Neural cell (in vitro differentiated cells): ENCODE results near the gene GABPB1. TPM values are rescaled to one million over a fixed set of nuclear protein-coding genes. Genes with fewer than 3 reads are reported as not detected.

Experiments used
- H2AFZ ChIP-seq: fragments of 200-600, 300-800 bp; sonication (generic), shearing (Covaris generic); 2 replicates; pipeline ENCODE4 v1.6.0; 2014; ENCODE audit warnings: low read depth, mild to moderate bottlenecking, antibody characterized with exemption, low read length, moderate library complexity
- H3F3A ChIP-seq: fragments of 200-600 bp; shearing (Covaris generic); 2 replicates; pipeline ENCODE4 v1.6.1; 2016; ENCODE audit warnings: mild to moderate bottlenecking, moderate library complexity, mixed read lengths, antibody characterized with exemption, low read length; ENCODE audit not compliant: insufficient read depth, poor library complexity, severe bottlenecking
- H3K27ac ChIP-seq: fragments of 200-600, 300-800 bp; sonication (generic), shearing (Covaris generic); 2 replicates; pipeline ENCODE4 v1.5.1; 2014; ENCODE audit warnings: mild to moderate bottlenecking, low read length, moderate library complexity
- H3K27me3 ChIP-seq: fragments of 300-800, 200-600 bp; sonication (generic), shearing (Covaris generic); 2 replicates; pipeline ENCODE4 v1.6.0; 2014; ENCODE audit warnings: mild to moderate bottlenecking, low read depth, low read length, moderate library complexity; ENCODE audit not compliant: insufficient read depth
- H3K36me3 ChIP-seq: fragments of 300-800, 200-600 bp; sonication (generic), shearing (Covaris generic); 2 replicates; pipeline ENCODE4 v1.5.1; 2014; ENCODE audit warnings: mild to moderate bottlenecking, antibody characterized with exemption, low read length, moderate library complexity; ENCODE audit not compliant: insufficient read depth
- H3K4me2 ChIP-seq: fragments of 300-800, 200-600 bp; sonication (generic), shearing (Covaris generic); 2 replicates; pipeline ENCODE4 v1.6.0; 2014; ENCODE audit warnings: mild to moderate bottlenecking, low read length
- H3K4me3 ChIP-seq: fragments of 300-800, 200-600 bp; sonication (generic), shearing (Covaris generic); 2 replicates; pipeline ENCODE4 v1.5.1; 2014; ENCODE audit warnings: mild to moderate bottlenecking, low read length, moderate library complexity
- H3K79me2 ChIP-seq: fragments of 200-600 bp; shearing (Covaris generic); replicated peaks from 2 replicates; pipeline ENCODE4 v1.6.0; 2014; ENCODE audit warnings: mild to moderate bottlenecking, low read length, moderate library complexity; ENCODE audit not compliant: insufficient read depth
- H3K9ac ChIP-seq: fragments of 300-800, 200-600 bp; sonication (generic), shearing (Covaris generic); 2 replicates; pipeline ENCODE4 v1.6.1; 2016; ENCODE audit warnings: mild to moderate bottlenecking, low read length, mixed read lengths
- H3K9me2 ChIP-seq: fragments of 200-600 bp; shearing (Covaris generic); 2 replicates; pipeline ENCODE4 v1.6.1; 2016; ENCODE audit warnings: mild to moderate bottlenecking, low read length, mixed read lengths; ENCODE audit not compliant: insufficient read depth
- H3K9me3 ChIP-seq: fragments of 200-600, 300-800 bp; sonication (generic), shearing (Covaris generic); 2 replicates; pipeline ENCODE4 v1.6.1; 2016; ENCODE audit warnings: mild to moderate bottlenecking, mixed run types, low read length, moderate library complexity, mixed read lengths
- H4K20me1 ChIP-seq: fragments of 200-600 bp; shearing (Covaris generic); 2 replicates; pipeline ENCODE4 v1.6.1; 2016; ENCODE audit warnings: mild to moderate bottlenecking, mixed run types; ENCODE audit not compliant: insufficient read depth
- EP300 ChIP-seq: fragments of 450-650 bp; conservative IDR thresholded peaks from 2 replicates; pipeline ENCODE4 v1.6.1; 2014; ENCODE audit warnings: antibody characterized with exemption, mild to moderate bottlenecking, moderate library complexity; ENCODE audit not compliant: poor library complexity, severe bottlenecking
- EZH2 ChIP-seq: fragments of 200-600, 300-800 bp; shearing (Covaris generic), sonication (generic); IDR thresholded peaks from 2 replicates; pipeline ENCODE4 v1.6.1; 2014; ENCODE audit warnings: antibody characterized with exemption, low read length, borderline replicate concordance, mild to moderate bottlenecking; ENCODE audit not compliant: insufficient read depth, poor library complexity, severe bottlenecking
- MXI1 ChIP-seq: fragments of 450-650 bp; conservative IDR thresholded peaks from 2 replicates; pipeline ENCODE4 v1.6.1; 2014; ENCODE audit warnings: antibody characterized with exemption, mild to moderate bottlenecking; ENCODE audit not compliant: poor library complexity, severe bottlenecking
- POLR2AphosphoS5 ChIP-seq: IDR thresholded peaks from 2 replicates; pipeline ENCODE4 v1.6.1; 2012
- RAD21 ChIP-seq: fragments of 450-650 bp; conservative IDR thresholded peaks from 2 replicates; pipeline ENCODE4 v1.6.1; 2014; ENCODE audit warnings: antibody characterized with exemption, mild to moderate bottlenecking, moderate library complexity
- SMC3 ChIP-seq: fragments of 450-650 bp; conservative IDR thresholded peaks from 2 replicates; pipeline ENCODE4 v1.6.1; 2014; ENCODE audit warnings: antibody characterized with exemption, mild to moderate bottlenecking, moderate library complexity; ENCODE audit not compliant: poor library complexity
- TAF1 ChIP-seq: IDR thresholded peaks from 2 replicates; pipeline ENCODE4 v1.6.1; 2012; ENCODE audit warnings: low read depth
- polyA plus RNA-seq: library from polyadenylated mRNA; depleted of rRNA; stranded (reverse); fragments of >200 nt; gene quantifications from 2 replicates; pipeline ENCODE4 v1.2.3, GENCODE V29; 2014
- TF ChIP-seq, protein P1 (sequence below): fragments of 450-650 bp; IDR thresholded peaks from 2 replicates; pipeline ENCODE4 v1.5.1; 2014; ENCODE audit warnings: antibody characterized with exemption, mild to moderate bottlenecking, moderate library complexity; ENCODE audit not compliant: poor library complexity, severe bottlenecking
- TF ChIP-seq, protein P2 (sequence below): IDR thresholded peaks from 2 replicates; pipeline ENCODE4 v1.6.1; 2012; ENCODE audit warnings: borderline replicate concordance

The GABPB1 gene
- polyA plus RNA-seq, 1 donor from 2014 or later = 34.1 TPM

DNA sequence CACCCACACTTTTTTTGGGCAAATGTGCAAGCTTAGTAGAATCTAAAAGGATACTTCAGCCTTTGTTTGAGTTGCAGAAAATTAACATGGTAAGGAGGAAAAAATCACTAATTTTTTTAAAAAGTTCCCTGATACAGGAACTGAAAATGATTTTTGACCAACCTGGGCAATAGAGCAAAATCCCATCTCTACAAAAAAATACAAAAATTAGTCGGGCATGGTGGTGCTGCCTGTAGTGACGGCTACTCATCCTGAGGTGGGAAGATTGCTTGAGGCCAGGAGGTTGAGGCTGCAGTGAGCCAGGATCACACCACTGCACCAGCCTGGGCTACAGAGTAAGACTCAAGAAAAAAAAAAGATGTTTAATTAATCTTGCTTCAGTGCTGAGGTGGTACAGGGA, 10.6 kb upstream of the GABPB1 start:
- H3K79me2 ChIP-seq = no peaks in the 10 kb centered on the region
- TF ChIP-seq SMC3 = no peak
- H3K9me2 ChIP-seq = no peaks in the 10 kb centered on the region
- H3K36me3 ChIP-seq = peaks cover 2% of the 10 kb centered on the region
- H3K27me3 ChIP-seq = no peaks in the 10 kb centered on the region
- no peak overlapping the region for H3K27ac ChIP-seq
- H3K9me3 ChIP-seq = no peaks in the 10 kb centered on the region
- H3K4me2 ChIP-seq = no peak overlapping the region
- H2AFZ ChIP-seq = no peak overlapping the region
- no peaks in the 10 kb centered on the region for H4K20me1 ChIP-seq
- no peak overlapping the region for H3K4me3 ChIP-seq
- no peaks in the 10 kb centered on the region for H3F3A ChIP-seq
- H3K9ac ChIP-seq = no peak overlapping the region

DNA sequence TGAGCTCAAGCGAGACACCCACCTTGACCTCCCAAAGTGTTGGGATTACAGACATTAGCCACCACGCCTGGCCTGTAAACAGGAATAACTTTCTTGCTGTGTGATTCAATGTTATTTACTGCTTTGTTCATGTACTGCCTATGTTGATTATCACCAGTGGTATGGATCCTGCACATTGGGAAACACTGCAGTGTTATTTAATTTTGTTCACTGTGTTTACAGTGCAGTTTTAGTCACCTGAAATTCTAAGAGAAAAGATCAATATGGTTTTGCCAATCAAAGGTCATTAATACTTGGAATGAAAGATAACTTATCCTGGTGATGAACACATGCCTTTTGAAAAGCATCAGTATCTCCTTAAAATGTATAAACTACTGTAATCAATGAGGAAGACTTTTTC, 8.6 kb upstream of the GABPB1 start:
- no peak overlapping the region for H3K27ac ChIP-seq
- no peaks in the 10 kb centered on the region for H3K9me2 ChIP-seq
- H3K27me3 ChIP-seq = no peaks in the 10 kb centered on the region
- no peaks in the 10 kb centered on the region for H3F3A ChIP-seq
- H2AFZ ChIP-seq = no peak overlapping the region
- H3K9ac ChIP-seq = no peak overlapping the region
- H3K36me3 ChIP-seq = peaks cover 9% of the 10 kb centered on the region
- peaks cover 2% of the 10 kb centered on the region for H3K79me2 ChIP-seq
- no peaks in the 10 kb centered on the region for H4K20me1 ChIP-seq
- H3K4me2 ChIP-seq = no peak overlapping the region
- TF ChIP-seq EP300 (no peak), POLR2AphosphoS5 (no peak), EZH2 (no peak), RAD21 (no peak), MXI1 (no peak), SMC3 (no peak), TAF1 (no peak)
- TF ChIP-seq, protein P1, sequence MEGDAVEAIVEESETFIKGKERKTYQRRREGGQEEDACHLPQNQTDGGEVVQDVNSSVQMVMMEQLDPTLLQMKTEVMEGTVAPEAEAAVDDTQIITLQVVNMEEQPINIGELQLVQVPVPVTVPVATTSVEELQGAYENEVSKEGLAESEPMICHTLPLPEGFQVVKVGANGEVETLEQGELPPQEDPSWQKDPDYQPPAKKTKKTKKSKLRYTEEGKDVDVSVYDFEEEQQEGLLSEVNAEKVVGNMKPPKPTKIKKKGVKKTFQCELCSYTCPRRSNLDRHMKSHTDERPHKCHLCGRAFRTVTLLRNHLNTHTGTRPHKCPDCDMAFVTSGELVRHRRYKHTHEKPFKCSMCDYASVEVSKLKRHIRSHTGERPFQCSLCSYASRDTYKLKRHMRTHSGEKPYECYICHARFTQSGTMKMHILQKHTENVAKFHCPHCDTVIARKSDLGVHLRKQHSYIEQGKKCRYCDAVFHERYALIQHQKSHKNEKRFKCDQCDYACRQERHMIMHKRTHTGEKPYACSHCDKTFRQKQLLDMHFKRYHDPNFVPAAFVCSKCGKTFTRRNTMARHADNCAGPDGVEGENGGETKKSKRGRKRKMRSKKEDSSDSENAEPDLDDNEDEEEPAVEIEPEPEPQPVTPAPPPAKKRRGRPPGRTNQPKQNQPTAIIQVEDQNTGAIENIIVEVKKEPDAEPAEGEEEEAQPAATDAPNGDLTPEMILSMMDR = no peak
- TF ChIP-seq, protein P2, sequence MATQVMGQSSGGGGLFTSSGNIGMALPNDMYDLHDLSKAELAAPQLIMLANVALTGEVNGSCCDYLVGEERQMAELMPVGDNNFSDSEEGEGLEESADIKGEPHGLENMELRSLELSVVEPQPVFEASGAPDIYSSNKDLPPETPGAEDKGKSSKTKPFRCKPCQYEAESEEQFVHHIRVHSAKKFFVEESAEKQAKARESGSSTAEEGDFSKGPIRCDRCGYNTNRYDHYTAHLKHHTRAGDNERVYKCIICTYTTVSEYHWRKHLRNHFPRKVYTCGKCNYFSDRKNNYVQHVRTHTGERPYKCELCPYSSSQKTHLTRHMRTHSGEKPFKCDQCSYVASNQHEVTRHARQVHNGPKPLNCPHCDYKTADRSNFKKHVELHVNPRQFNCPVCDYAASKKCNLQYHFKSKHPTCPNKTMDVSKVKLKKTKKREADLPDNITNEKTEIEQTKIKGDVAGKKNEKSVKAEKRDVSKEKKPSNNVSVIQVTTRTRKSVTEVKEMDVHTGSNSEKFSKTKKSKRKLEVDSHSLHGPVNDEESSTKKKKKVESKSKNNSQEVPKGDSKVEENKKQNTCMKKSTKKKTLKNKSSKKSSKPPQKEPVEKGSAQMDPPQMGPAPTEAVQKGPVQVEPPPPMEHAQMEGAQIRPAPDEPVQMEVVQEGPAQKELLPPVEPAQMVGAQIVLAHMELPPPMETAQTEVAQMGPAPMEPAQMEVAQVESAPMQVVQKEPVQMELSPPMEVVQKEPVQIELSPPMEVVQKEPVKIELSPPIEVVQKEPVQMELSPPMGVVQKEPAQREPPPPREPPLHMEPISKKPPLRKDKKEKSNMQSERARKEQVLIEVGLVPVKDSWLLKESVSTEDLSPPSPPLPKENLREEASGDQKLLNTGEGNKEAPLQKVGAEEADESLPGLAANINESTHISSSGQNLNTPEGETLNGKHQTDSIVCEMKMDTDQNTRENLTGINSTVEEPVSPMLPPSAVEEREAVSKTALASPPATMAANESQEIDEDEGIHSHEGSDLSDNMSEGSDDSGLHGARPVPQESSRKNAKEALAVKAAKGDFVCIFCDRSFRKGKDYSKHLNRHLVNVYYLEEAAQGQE = no peak
- no peak overlapping the region for H3K4me3 ChIP-seq
- no peaks in the 10 kb centered on the region for H3K9me3 ChIP-seq

DNA sequence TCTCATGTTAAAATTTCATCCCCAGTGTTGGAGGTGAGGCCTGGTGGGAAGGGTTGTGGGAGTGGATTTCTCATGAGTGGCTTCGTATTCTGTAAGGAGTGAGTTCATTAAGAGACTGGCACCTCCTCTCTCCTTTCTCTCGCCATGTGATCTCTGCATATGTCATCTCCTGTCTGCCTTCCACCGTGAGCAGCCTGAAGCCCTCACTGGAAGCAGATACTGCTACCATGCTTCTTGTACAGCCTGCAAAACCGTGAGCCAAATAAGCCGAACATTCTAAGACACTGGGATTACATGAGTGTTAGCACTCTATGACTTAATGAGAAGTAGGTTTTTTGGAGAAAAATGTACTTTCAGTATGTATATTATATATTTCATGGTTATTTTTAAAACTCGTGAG, 6.8 kb upstream of the GABPB1 start:
- no peak overlapping the region for H3K27ac ChIP-seq
- no peaks in the 10 kb centered on the region for H3K9me2 ChIP-seq
- TF ChIP-seq MXI1 = no peak
- TF ChIP-seq POLR2AphosphoS5 = no peak
- no peak for TF ChIP-seq RAD21
- no peak for TF ChIP-seq EZH2
- no peak for TF ChIP-seq EP300
- TF ChIP-seq, protein P2 = no peak
- no peak for TF ChIP-seq SMC3
- TF ChIP-seq, protein P1 = no peak
- no peak for TF ChIP-seq TAF1
- H3K4me3 ChIP-seq = no peak overlapping the region
- H3K79me2 ChIP-seq = peaks cover 14% of the 10 kb centered on the region
- no peak overlapping the region for H3K4me2 ChIP-seq
- H3K9ac ChIP-seq = no peak overlapping the region
- no peak overlapping the region for H2AFZ ChIP-seq
- no peaks in the 10 kb centered on the region for H3K27me3 ChIP-seq
- no peaks in the 10 kb centered on the region for H3K9me3 ChIP-seq
- peaks cover 9% of the 10 kb centered on the region for H3K36me3 ChIP-seq
- no peaks in the 10 kb centered on the region for H3F3A ChIP-seq
- no peaks in the 10 kb centered on the region for H4K20me1 ChIP-seq
